GM18870 (cell line): Measurements from ENCODE around the gene SNURF.
"Not testable (repeated sequence)": the region's sequence is repeated elsewhere in the genome, so short reads cannot be mapped to it uniquely, and the experiment has no call there.

Experiments
- ATAC-seq: cut with Tn5 transposase; IDR thresholded peaks from one replicate; pipeline ENCODE4 v1.9.1; 2021; ENCODE audit warnings: moderate library complexity; ENCODE audit not compliant: unreplicated experiment

SNURF gene

GRCh38 chr15:24966364-24967103 lies 11.7 kb downstream of the SNURF start:
- no peak for ATAC-seq

GRCh38 chr15:24971052-24971451 lies 16.3 kb downstream of the SNURF start:
- no peak for ATAC-seq

GRCh38 chr15:24971772-24972171 lies 17.0 kb downstream of the SNURF start:
- ATAC-seq = no peak

DNA sequence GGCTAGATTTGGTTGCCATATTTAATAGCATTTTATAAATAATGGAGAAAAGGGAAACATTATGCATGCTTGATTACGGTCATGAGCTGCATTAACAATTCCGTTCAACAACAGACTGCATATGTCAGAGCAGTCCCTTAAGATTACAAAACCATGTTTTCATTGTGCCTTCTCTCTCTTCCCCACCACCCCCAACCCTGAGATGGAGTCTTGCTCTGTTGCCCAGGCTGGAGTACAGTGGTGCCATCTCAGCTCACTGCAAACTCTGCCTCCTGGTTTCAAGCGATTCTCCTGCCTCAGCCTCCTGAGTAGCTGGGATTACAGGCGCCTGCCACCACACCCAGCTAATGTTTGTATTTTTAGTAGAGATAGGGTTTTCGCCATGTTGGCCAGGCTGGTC lies 17.9 kb downstream of the SNURF start:
- not testable (repeated sequence) for ATAC-seq

- ATAC-seq = no peak
Measured at GRCh38 chr15:24976932-24977331, 22.1 kb downstream of the SNURF start.

DNA sequence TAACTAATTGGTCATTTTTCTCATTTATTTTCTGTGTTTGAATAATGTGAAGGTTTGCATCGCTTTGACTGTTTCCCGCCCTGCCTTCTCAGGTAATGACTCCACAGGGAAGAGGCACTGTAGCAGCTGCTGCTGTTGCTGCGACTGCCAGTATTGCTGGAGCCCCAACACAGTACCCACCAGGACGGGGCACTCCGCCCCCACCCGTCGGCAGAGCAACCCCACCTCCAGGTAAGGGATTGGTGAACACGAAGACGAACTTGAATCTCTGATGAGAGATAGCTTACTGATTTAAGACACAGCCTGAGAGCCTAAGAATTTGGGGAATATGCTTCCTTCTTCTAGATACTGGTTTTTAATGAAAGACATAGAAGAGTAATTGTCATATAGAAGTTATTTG lies 22.9 kb downstream of the SNURF start:
- ATAC-seq = no peak

DNA sequence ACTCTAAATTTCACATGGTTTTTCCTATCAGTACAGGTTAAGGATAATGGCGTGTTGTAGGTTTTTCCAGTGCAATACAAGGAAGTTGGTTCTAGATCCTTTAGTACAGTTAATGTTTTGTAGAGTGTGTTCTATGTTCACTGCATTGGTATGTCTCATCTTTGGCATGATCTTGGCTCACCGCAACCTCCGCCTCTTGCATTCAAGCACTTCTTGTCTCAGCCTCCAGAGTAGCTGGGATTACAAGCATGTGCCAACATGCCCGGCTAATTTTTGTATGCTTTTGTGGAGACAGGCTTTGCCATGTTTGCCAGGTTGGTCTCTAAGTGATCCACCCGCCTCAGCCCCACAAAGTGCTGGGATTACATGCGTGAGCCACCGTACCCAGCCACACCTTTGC lies 30.4 kb downstream of the SNURF start:
- no peak for ATAC-seq

GRCh38 chr15:24986653-24987052 lies 31.9 kb downstream of the SNURF start:
- ATAC-seq = no peak
